Measurements from ENCODE around the gene TET1.
"Not testable (repeated sequence)": the region's sequence is repeated elsewhere in the genome, so short reads cannot be mapped to it uniquely, and the experiment has no call there.

TET1 gene

DNA sequence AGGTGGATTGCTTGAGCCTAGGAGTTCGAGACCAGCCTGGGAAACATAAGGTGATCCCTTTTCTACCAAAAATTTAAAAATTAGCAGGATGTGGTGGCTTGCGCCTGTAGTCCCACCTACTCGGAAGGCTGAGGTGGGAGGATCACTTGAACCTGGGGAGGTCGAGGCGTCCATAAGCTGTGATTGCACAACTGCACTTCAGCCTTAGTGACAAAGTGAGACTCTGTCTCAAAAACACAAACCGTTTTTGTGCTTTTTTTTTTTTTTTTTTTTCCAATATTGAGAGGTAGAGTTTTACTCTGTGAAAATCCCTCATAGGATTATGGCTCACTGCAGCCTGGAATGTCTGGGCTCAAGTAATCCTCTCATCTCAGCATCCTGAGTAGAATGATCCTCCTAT is 175.0 kb downstream of the TET1 start:
- no peak for TF ChIP-seq POLR2A (IDR thresholded peaks at IDR 0.05; ENCODE audit: low read depth, low read length)
- no peak for FAIRE-seq
- DNase-seq (ENCODE audit: insufficient read length, low spot score): no peak

DNA sequence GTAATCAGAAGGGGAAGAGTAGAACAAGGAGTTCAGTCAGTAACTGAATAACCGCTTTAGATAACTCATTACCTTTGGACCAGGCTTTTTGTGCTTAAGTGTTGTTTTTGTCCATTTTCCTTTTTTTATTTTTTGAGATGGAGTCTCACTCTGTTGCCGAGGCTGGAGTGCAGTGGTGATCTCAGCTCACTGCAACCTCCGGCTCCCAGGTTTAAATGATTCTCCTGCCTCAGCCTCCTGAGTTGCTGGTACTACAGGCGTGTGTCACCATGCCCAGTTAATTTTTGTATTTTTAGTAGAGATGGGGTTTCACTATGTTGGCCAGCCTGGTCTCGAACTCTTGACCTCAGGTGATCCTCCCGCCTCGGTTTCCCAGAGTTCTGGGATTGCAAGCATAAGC is 175.6 kb downstream of the TET1 start:
- FAIRE-seq; DNase-seq (ENCODE audit: insufficient read length, low spot score): not testable (repeated sequence)

DNA sequence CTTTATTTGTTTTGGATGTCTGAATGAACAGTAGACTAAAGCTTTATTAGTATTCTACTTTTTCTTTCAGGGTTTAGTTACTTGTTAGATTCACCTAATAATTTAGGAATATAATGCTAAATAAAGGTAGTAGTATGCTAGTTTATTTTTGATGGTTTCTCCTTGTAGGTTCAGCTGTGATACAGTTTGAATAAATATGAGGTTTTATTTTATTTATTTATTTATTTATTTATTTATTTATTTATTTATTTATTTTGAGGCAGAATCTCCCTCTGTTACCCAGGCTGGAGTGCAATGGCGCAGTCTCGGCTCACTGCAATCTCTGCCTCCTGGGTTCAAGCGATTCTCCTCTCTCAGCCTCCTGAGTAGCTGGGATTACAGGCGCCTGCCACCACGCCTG is 180.5 kb downstream of the TET1 start:
- FAIRE-seq; DNase-seq (ENCODE audit: insufficient read length, low spot score): not testable (repeated sequence)

DNA sequence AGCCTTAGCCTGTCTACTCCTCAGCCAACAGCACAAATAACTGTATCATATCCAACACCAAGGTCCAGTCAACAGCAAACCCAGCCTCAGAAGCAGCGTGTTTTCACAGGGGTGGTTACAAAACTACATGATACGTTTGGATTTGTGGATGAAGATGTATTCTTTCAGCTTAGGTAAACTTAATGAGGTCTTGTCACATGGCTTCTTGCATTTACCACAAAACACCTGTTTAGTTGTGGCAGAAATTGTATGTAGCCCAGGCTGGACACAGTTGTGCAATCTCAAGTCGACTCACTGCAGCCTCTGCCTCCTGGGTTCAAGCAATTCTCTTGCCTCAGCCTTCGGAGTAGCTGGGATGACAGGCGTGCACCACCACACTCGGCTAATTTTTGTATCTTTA is 182.3 kb downstream of the TET1 start:
- FAIRE-seq (peak; percentile 20), DNase-seq (ENCODE audit: insufficient read length, low spot score) (no peak)
- no peak for TF ChIP-seq POLR2A (IDR thresholded peaks at IDR 0.05; ENCODE audit: low read depth, low read length)
